Measurements from ENCODE around the gene NUTM2D. TPM values are rescaled to one million over a fixed set of nuclear protein-coding genes. Genes with fewer than 3 reads are reported as not detected.
"Not testable (repeated sequence)": the region's sequence is repeated elsewhere in the genome, so short reads cannot be mapped to it uniquely, and the experiment has no call there.

Gene NUTM2D, protein sequence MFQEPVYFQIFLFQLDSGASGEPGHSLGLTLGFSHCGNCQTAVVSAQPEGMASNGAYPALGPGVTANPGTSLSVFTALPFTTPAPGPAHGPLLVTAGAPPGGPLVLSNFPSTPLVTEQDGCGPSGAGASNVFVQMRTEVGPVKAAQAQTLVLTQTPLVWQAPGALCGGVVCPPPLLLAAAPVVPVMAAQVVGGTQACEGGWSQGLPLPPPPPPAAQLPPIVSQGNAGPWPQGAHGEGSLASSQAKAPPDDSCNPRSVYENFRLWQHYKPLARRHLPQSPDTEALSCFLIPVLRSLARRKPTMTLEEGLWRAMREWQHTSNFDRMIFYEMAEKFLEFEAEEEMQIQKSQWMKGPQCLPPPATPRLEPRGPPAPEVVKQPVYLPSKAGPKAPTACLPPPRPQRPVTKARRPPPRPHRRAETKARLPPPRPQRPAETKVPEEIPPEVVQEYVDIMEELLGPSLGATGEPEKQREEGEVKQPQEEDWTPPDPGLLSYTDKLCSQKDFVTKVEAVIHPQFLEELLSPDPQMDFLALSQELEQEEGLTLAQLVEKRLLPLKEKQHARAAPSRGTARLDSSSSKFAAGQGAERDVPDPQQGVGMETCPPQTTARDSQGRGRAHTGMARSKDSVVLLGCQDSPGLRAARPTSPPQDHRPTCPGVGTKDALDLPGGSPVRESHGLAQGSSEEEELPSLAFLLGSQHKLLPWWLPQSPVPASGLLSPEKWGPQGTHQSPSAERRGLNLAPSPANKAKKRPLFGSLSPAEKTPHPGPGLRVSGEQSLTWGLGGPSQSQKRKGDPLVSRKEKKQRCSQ
- 0.76 and 1.5 TPM in 2 replicates for total RNA-seq (2012; rRNA removed)

DNA sequence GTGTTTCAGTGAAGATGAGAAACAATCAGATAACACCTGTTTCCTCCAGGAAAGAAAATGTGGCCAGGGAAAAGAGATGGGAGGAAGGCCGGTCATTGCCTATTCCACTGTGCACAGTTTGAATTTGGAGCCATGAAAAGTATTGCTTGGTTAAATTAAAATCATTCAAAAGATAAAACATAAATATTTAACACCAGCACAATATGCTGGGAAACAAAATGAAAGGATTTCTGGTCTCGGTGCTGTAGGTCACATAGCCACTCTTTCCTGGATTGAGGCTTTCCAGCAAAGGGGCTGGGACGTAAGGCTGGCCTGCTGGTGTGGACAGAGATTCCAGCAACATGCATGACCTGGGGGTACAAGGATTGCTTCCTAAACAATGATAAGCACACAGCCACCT, at the start of gene NUTM2D:
Gene NUTM2D (plus strand): TSS at position 301 of the 400 bp plus-strand sequence. CDS start 522 bp downstream, outside the sequence.
- not testable (repeated sequence) for H3K4me1 ChIP-seq (ENCODE audit: control insufficient read depth, insufficient read depth, low read length); H3K27me3 ChIP-seq (ENCODE audit: control insufficient read depth, insufficient read depth, low read length); H3K9me3 ChIP-seq (replicated peaks; ENCODE audit: low read length); H3K9ac ChIP-seq (ENCODE audit: low read depth, low read length); H3K4me3 ChIP-seq (ENCODE audit: low read length); H3K36me3 ChIP-seq (ENCODE audit: insufficient read depth, low read length); H3K4me2 ChIP-seq (ENCODE audit: low read length)

DNA sequence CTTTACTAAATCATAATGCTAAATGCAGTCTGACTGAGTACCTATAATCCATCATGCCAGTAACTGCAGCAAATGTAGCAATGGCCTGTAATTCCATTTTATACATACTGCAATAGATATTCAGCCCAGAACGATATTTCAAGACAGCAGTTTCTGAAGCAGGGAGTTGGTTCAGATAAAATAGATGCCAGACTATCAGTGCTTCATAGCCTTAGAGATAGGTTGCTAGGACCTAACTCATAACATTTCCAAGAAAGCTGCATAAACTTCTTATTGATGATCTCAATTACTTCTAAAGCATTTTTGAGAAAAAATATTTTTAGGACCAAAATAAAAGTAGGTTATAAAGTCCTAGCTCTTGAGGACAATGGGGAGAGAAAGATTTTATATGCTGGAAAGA, 48.8 kb upstream of the NUTM2D start:
- not testable (repeated sequence) for H3K4me1 ChIP-seq (ENCODE audit: control insufficient read depth, insufficient read depth, low read length); H3K4me3 ChIP-seq (ENCODE audit: low read length); H3K9ac ChIP-seq (ENCODE audit: low read depth, low read length); H3K9me3 ChIP-seq (replicated peaks; ENCODE audit: low read length); H3K36me3 ChIP-seq (ENCODE audit: insufficient read depth, low read length); H3K4me2 ChIP-seq (ENCODE audit: low read length); H3K27me3 ChIP-seq (ENCODE audit: control insufficient read depth, insufficient read depth, low read length)

DNA sequence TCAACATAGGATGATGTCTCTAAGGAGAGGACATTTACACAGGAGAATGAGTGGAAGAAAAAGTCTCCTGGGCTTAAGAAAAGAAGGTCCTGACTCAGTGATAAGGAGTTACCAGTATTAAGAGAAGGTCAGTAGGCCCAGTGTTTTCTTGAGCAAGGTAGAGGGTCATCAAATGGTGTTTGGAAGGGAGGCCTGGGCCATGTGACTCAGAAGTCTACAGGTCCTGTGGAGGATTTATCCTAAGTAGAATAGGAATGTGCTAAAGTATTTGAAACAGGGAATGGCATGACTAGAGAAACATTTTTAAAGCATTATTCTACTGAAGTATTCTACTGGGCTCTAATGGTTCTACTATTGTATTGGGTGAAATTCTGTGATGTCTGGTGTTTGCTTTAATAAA, 47.9 kb upstream of the NUTM2D start:
- H3K36me3 ChIP-seq (ENCODE audit: insufficient read depth, low read length); H3K27me3 ChIP-seq (ENCODE audit: control insufficient read depth, insufficient read depth, low read length); H3K9me3 ChIP-seq (replicated peaks; ENCODE audit: low read length); H3K9ac ChIP-seq (ENCODE audit: low read depth, low read length); H3K4me3 ChIP-seq (ENCODE audit: low read length); H3K4me1 ChIP-seq (ENCODE audit: control insufficient read depth, insufficient read depth, low read length); H3K4me2 ChIP-seq (ENCODE audit: low read length): not testable (repeated sequence)

DNA sequence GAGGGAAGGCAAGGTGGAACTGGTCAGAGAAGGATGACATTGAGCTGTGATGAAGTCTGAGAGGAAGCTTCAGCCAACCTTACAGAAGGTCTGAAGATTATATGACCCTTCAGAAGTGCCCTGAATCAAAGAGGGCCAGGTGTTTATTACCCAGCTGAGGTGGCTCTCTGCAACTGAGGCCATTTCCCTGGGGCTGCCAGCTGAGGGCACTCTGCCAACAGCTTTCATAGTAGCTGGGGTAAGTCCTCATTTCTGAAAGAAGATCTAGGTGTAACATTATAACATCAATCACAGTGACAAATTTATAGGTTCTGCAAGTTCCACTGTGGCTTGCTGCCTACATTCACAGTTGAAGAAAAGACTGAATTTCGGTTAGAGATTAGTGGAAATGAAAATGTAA, 46.0 kb upstream of the NUTM2D start:
- not testable (repeated sequence) for H3K27me3 ChIP-seq (ENCODE audit: control insufficient read depth, insufficient read depth, low read length); H3K4me2 ChIP-seq (ENCODE audit: low read length)

DNA sequence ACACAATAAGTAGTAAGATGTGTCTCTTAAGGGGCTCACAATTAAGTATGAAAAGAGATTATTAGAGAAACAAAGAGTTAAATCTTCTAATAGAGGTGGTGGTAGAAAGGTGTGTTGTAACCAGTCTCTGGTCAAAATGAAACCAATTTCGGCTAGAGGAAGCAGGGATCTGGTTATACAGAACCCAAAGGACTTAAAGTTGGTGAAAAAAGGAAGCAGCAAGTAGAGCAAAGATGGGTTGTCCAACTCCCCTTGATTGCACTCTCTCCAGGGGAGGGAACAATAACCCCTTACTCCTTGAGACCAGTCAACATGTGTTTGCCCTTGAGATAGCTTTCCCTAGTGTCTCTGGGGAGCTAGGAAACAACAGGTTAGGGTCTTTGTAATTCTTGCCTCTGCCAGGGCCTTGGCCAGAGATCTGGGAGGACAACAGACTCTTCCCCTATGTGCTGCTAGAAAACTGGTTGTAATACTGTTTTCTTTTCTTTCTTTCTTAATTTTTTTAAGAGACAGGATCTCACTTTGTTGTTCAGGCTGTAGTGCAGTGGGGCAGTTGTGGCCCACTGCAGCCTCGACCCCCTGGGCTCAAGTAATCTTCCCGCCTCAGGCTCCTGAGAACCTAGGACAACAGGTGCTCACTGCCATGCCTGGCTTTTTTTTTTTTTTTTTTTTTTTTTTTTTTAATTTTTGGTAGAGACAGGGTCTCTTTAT, 43.7 kb upstream of the NUTM2D start:
- H3K9ac ChIP-seq (ENCODE audit: low read depth, low read length); H3K4me3 ChIP-seq (ENCODE audit: low read length); H3K9me3 ChIP-seq (replicated peaks; ENCODE audit: low read length); H3K4me2 ChIP-seq (ENCODE audit: low read length); H3K27me3 ChIP-seq (ENCODE audit: control insufficient read depth, insufficient read depth, low read length); H3K36me3 ChIP-seq (ENCODE audit: insufficient read depth, low read length); H3K4me1 ChIP-seq (ENCODE audit: control insufficient read depth, insufficient read depth, low read length): not testable (repeated sequence)

More for the DNA sequence above, 46.0 kb upstream of the NUTM2D start:
- H3K9ac ChIP-seq (ENCODE audit: low read depth, low read length); H3K36me3 ChIP-seq (ENCODE audit: insufficient read depth, low read length); H3K9me3 ChIP-seq (replicated peaks; ENCODE audit: low read length); H3K4me1 ChIP-seq (ENCODE audit: control insufficient read depth, insufficient read depth, low read length); H3K4me3 ChIP-seq (ENCODE audit: low read length): not testable (repeated sequence)

DNA sequence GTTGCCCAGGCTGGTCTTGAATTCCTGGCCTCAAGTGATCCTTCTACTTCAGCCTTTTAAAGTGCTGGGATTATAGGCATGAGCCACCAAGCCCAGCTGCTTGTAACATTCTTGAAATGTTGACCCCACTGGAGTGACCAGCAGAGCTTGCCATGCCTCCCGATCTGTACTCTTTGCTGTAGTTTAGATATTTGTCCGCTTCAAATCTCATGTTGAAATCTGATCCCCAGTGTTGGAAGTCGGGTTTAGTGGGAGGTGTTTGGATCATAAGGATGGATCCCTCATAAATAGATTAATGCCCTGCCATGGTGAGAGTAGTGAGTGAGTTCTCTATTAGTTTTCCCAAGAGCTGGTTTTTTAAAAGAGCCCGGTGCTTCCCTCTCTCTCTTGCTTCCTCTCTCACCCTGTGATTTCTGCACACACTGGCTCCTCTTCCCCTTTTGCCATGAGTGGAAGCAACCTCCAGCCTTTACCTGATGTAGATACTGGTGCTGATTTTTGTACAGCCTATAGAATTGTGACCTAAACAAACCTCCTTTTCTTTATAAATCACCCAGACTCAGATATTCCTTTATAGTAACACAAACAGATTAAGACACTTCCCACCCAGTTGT, 43.1 kb upstream of the NUTM2D start:
- H3K4me1 ChIP-seq (ENCODE audit: control insufficient read depth, insufficient read depth, low read length); H3K4me3 ChIP-seq (ENCODE audit: low read length); H3K4me2 ChIP-seq (ENCODE audit: low read length); H3K36me3 ChIP-seq (ENCODE audit: insufficient read depth, low read length); H3K27me3 ChIP-seq (ENCODE audit: control insufficient read depth, insufficient read depth, low read length); H3K9me3 ChIP-seq (replicated peaks; ENCODE audit: low read length); H3K9ac ChIP-seq (ENCODE audit: low read depth, low read length): not testable (repeated sequence)

DNA sequence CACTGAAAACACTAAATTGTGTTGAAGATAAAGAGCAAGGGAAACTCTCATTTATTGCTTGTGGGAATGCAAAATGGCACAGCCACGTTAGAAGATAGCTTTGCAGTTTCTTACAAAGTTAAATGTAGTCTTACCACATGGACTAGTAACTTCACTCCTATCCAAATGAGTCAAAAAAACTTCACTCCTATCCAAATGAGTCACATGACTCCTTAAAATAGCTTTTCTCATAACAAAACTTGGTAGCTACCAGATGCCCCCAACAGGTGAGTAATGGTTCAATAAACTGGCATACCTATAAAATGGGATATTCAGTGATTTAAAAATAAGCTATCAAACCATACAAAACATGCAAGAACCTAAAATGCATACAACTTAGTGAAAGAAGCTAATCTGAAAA, 36.0 kb upstream of the NUTM2D start:
- H3K4me1 ChIP-seq (ENCODE audit: control insufficient read depth, insufficient read depth, low read length); H3K9me3 ChIP-seq (replicated peaks; ENCODE audit: low read length); H3K4me3 ChIP-seq (ENCODE audit: low read length); H3K4me2 ChIP-seq (ENCODE audit: low read length); H3K36me3 ChIP-seq (ENCODE audit: insufficient read depth, low read length); H3K27me3 ChIP-seq (ENCODE audit: control insufficient read depth, insufficient read depth, low read length); H3K9ac ChIP-seq (ENCODE audit: low read depth, low read length): not testable (repeated sequence)

DNA sequence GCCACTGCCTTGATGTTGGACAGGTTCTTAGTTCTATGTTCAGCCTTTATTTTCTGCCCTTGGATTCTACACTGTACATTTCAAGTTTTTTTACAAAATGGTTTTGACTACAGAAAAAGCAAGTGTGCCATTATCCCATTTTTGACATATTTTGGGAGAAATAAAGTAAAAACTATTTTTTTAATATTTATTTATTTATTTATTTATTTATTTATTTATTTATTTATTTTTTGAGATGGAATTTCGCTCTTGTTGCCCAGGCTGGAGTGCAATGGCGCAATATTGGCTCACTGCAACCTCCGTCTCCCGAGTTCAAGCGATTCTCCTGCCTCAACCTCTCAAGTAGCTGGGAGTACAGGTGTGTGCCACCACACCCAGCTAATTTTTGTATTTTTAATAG, 33.0 kb upstream of the NUTM2D start:
- H3K4me1 ChIP-seq (ENCODE audit: control insufficient read depth, insufficient read depth, low read length); H3K9me3 ChIP-seq (replicated peaks; ENCODE audit: low read length); H3K9ac ChIP-seq (ENCODE audit: low read depth, low read length); H3K27me3 ChIP-seq (ENCODE audit: control insufficient read depth, insufficient read depth, low read length); H3K4me2 ChIP-seq (ENCODE audit: low read length); H3K4me3 ChIP-seq (ENCODE audit: low read length); H3K36me3 ChIP-seq (ENCODE audit: insufficient read depth, low read length): not testable (repeated sequence)

DNA sequence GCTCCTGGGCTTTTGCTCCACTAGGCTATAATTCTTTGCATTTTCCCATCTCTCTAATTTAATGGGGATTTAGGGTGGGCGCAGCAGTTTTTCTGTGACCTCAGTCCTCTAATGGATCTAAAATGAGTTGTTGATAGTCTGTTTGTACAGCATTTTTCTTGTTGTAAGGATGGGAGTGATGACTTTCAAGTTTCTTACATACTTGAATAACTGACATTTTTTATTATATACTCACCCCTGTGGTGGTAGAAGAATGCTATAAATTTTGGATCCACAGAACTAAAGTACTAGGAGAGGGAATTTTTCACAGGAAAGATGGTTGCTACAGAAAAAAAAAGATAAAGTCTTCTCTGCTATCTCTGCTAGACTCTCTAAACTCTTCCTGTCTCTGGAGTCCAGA, 29.6 kb upstream of the NUTM2D start:
- not testable (repeated sequence) for H3K4me2 ChIP-seq (ENCODE audit: low read length); H3K9me3 ChIP-seq (replicated peaks; ENCODE audit: low read length); H3K36me3 ChIP-seq (ENCODE audit: insufficient read depth, low read length); H3K9ac ChIP-seq (ENCODE audit: low read depth, low read length); H3K4me1 ChIP-seq (ENCODE audit: control insufficient read depth, insufficient read depth, low read length); H3K4me3 ChIP-seq (ENCODE audit: low read length); H3K27me3 ChIP-seq (ENCODE audit: control insufficient read depth, insufficient read depth, low read length)

DNA sequence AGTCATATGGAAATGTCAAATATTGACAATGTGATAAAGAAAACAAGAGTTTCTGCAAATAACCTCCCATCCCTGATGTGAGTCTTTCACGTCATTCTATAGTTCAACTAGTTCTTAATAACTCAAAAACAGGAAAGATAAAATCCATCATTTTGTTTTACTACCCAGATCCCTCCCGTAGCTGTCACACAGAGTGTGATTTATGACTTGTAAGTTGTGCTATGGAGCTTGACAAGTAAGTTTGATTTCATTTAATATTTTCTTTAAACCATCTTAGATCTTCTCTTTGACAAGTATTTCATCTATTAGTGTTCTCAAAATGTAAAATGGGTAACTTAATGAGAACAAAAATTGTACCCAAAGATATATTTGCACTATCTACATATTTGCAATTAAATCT, 28.4 kb upstream of the NUTM2D start:
- H3K4me2 ChIP-seq (ENCODE audit: low read length); H3K27me3 ChIP-seq (ENCODE audit: control insufficient read depth, insufficient read depth, low read length); H3K36me3 ChIP-seq (ENCODE audit: insufficient read depth, low read length); H3K4me1 ChIP-seq (ENCODE audit: control insufficient read depth, insufficient read depth, low read length); H3K4me3 ChIP-seq (ENCODE audit: low read length); H3K9me3 ChIP-seq (replicated peaks; ENCODE audit: low read length); H3K9ac ChIP-seq (ENCODE audit: low read depth, low read length): not testable (repeated sequence)

DNA sequence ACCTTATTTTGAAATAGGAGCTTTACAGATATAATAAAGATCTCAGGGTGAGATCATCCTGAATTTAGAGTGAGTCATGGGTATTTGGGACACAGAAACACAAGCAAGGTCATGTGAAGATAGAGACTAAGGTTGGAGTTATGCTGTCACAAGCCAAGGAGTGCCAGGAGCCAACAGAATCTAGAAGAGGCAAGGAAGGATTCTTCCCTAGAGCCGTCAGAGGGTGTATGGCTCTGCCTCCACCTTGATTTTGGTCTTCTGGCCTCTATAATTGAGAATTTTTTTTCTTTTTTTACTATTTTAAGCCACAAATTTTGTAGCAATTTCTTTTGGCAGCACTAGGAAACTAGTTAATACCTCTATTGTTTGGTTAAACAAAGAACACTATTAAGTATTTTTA, 24.9 kb upstream of the NUTM2D start:
- H3K27me3 ChIP-seq (ENCODE audit: control insufficient read depth, insufficient read depth, low read length); H3K9ac ChIP-seq (ENCODE audit: low read depth, low read length); H3K4me2 ChIP-seq (ENCODE audit: low read length); H3K9me3 ChIP-seq (replicated peaks; ENCODE audit: low read length); H3K4me1 ChIP-seq (ENCODE audit: control insufficient read depth, insufficient read depth, low read length); H3K4me3 ChIP-seq (ENCODE audit: low read length); H3K36me3 ChIP-seq (ENCODE audit: insufficient read depth, low read length): not testable (repeated sequence)
